H9 (cell line): ENCODE results near the gene ZNF480. TPM values are rescaled to one million over a fixed set of nuclear protein-coding genes. Genes with fewer than 3 reads are reported as not detected.

Source experiments
- DNase-seq: peaks from one replicate; pipeline ENCODE4 v3.0.0-alpha.2; 2017
- H2AFZ ChIP-seq: one replicate; pipeline ENCODE4 v1.6.1; 2013; ENCODE audit warnings: mild to moderate bottlenecking, low read length, control low read depth, moderate library complexity
- H2AK5ac ChIP-seq: 2 replicates; pipeline ENCODE4 v1.6.1; 2013; ENCODE audit warnings: low read length, control low read depth, mixed read lengths; ENCODE audit not compliant: insufficient read length
- H2BK120ac ChIP-seq: one replicate; pipeline ENCODE4 v1.6.1; 2013; ENCODE audit warnings: low read depth, mild to moderate bottlenecking, low read length, control low read depth, inconsistent platforms; ENCODE audit not compliant: poor library complexity, severe bottlenecking
- H2BK12ac ChIP-seq: 2 replicates; pipeline ENCODE4 v1.6.1; 2013; ENCODE audit warnings: low read length, control low read depth, mixed read lengths, low read depth; ENCODE audit not compliant: insufficient read length
- H2BK15ac ChIP-seq: 2 replicates; pipeline ENCODE4 v1.6.1; 2013; ENCODE audit warnings: low read depth, low read length, control low read depth
- H2BK20ac ChIP-seq: one replicate; pipeline ENCODE4 v1.6.1; 2013; ENCODE audit warnings: low read depth, mild to moderate bottlenecking, low read length, control low read depth, inconsistent platforms; ENCODE audit not compliant: poor library complexity, severe bottlenecking
- H2BK5ac ChIP-seq: 2 replicates; pipeline ENCODE4 v1.6.1; 2013; ENCODE audit warnings: low read length, control low read depth, mixed read lengths; ENCODE audit not compliant: insufficient read length
- H3K14ac ChIP-seq: 2 replicates; pipeline ENCODE4 v1.6.1; 2013; ENCODE audit warnings: low read length, control low read depth; ENCODE audit not compliant: insufficient read depth
- H3K18ac ChIP-seq: 2 replicates; pipeline ENCODE4 v1.6.1; 2013; ENCODE audit warnings: low read depth, mild to moderate bottlenecking, mixed read lengths, low read length, control low read depth; ENCODE audit not compliant: insufficient read length
- H3K23ac ChIP-seq: 2 replicates; pipeline ENCODE4 v1.6.1; 2013; ENCODE audit warnings: low read length, control low read depth, mixed read lengths, low read depth; ENCODE audit not compliant: insufficient read length
- H3K23me2 ChIP-seq: 2 replicates; pipeline ENCODE4 v1.6.1; 2013; ENCODE audit warnings: low read depth, mild to moderate bottlenecking, mixed read lengths, low read length, control low read depth; ENCODE audit not compliant: insufficient read length, poor library complexity, severe bottlenecking
- H3K27ac ChIP-seq: 2 replicates; pipeline ENCODE4 v1.5.1; 2013; ENCODE audit warnings: low read length, control low read depth, mixed read lengths, low read depth; ENCODE audit not compliant: insufficient read length
- H3K27me3 ChIP-seq: 2 replicates; pipeline ENCODE4 v1.6.1; 2013; ENCODE audit warnings: low read length, control low read depth, inconsistent platforms; ENCODE audit not compliant: insufficient read depth
- H3K4ac ChIP-seq: 2 replicates; pipeline ENCODE4 v1.6.1; 2013; ENCODE audit warnings: low read depth, mild to moderate bottlenecking, control low read depth, inconsistent platforms, low read length, moderate library complexity
- H3K4me1 ChIP-seq: 2 replicates; pipeline ENCODE4 v1.6.1; 2013; ENCODE audit warnings: low read length, control low read depth, inconsistent platforms; ENCODE audit not compliant: insufficient read depth
- H3K4me2 ChIP-seq: 2 replicates; pipeline ENCODE4 v1.6.1; 2013; ENCODE audit warnings: low read length, control low read depth, mixed read lengths; ENCODE audit not compliant: insufficient read length, insufficient read depth
- H3K56ac ChIP-seq: 2 replicates; pipeline ENCODE4 v1.6.1; 2013; ENCODE audit warnings: low read depth, mild to moderate bottlenecking, mixed read lengths, low read length, control low read depth; ENCODE audit not compliant: insufficient read length
- H3K79me1 ChIP-seq: 2 replicates; pipeline ENCODE4 v1.6.1; 2013; ENCODE audit warnings: low read depth, mild to moderate bottlenecking, moderate library complexity, low read length, control low read depth, inconsistent platforms; ENCODE audit not compliant: insufficient read depth, poor library complexity, severe bottlenecking
- H3K79me2 ChIP-seq: 2 replicates; pipeline ENCODE4 v1.6.1; 2013; ENCODE audit warnings: low read length, control low read depth, inconsistent platforms; ENCODE audit not compliant: insufficient read depth
- H3K9ac ChIP-seq: 2 replicates; pipeline ENCODE4 v1.6.1; 2013; ENCODE audit warnings: low read length, control low read depth, mixed read lengths; ENCODE audit not compliant: insufficient read length; ENCODE audit errors: extremely low read depth
- H3K9me3 ChIP-seq: one replicate; pipeline ENCODE4 v1.6.1; 2013; ENCODE audit warnings: low read depth, low read length, inconsistent platforms; ENCODE audit not compliant: control insufficient read depth
- H3T11ph ChIP-seq: one replicate; pipeline ENCODE4 v1.6.1; 2013; ENCODE audit warnings: mild to moderate bottlenecking, low read length, control low read depth, inconsistent platforms
- H4K20me1 ChIP-seq: one replicate; pipeline ENCODE4 v1.6.1; 2013; ENCODE audit not compliant: control insufficient read depth, insufficient read length, insufficient read depth
- H4K5ac ChIP-seq: 2 replicates; pipeline ENCODE4 v1.6.1; 2013; ENCODE audit warnings: low read depth, mild to moderate bottlenecking, mixed read lengths, low read length, control low read depth; ENCODE audit not compliant: insufficient read length
- H4K8ac ChIP-seq: replicated peaks from 2 replicates; pipeline ENCODE4 v1.6.1; 2013; ENCODE audit warnings: low read length, control low read depth, mixed read lengths, low read depth; ENCODE audit not compliant: insufficient read length
- H4K91ac ChIP-seq: 2 replicates; pipeline ENCODE4 v1.6.1; 2013; ENCODE audit warnings: low read depth, mild to moderate bottlenecking, moderate library complexity, mixed read lengths, low read length, control low read depth; ENCODE audit not compliant: insufficient read length
- H3K27ac Mint-ChIP-seq, 3 experiments: 2 replicates in 2 of 3; 3 replicates in 1 of 3; pipeline ENCODE4 v1.8.0; 2020 to 2021; ENCODE audit warnings: mixed read lengths in 3 of 3, mild to moderate bottlenecking in 1 of 3, moderate library complexity in 1 of 3
- H3K27me3 Mint-ChIP-seq: 2 replicates; pipeline ENCODE4 v1.8.0; 2021; ENCODE audit warnings: low read depth, mild to moderate bottlenecking, moderate library complexity, mixed read lengths
- H3K36me3 Mint-ChIP-seq, 3 experiments: 2 replicates in 2 of 3; 3 replicates in 1 of 3; pipeline ENCODE4 v1.8.0; 2020 to 2021; ENCODE audit warnings: low read depth in 3 of 3, mixed read lengths in 3 of 3; ENCODE audit not compliant: insufficient read depth in 1 of 3
- H3K4me1 Mint-ChIP-seq, 2 experiments: 2 replicates each; pipeline ENCODE4 v1.8.0; 2020; ENCODE audit warnings: mixed read lengths in 2 of 2
- H3K4me3 Mint-ChIP-seq, 2 experiments: 2 replicates in 1 of 2; 3 replicates in 1 of 2; pipeline ENCODE4 v1.8.0; 2020 to 2021; ENCODE audit warnings: mild to moderate bottlenecking in 2 of 2, mixed read lengths in 2 of 2, moderate library complexity in 1 of 2
- H3K9me3 Mint-ChIP-seq, 2 experiments: 2 replicates in 1 of 2; 3 replicates in 1 of 2; pipeline ENCODE4 v1.8.0; 2020; ENCODE audit warnings: mild to moderate bottlenecking in 2 of 2, mixed read lengths in 2 of 2, moderate library complexity in 1 of 2
- CTCF ChIP-seq: fragments of 200-600 bp; sonication (generic); conservative IDR thresholded peaks from 3 replicates; pipeline ENCODE4 v1.8.0; 2021; ENCODE audit warnings: antibody characterized with exemption, mild to moderate bottlenecking
- WGBS: extraction: QIAGEN DNeasy Blood & Tissue Kit; methylation state at CpG from one replicate; pipeline ENCODE4 v1.1.7; 2013; ENCODE audit warnings: missing lambda C conversion rate, low lambda C conversion rate, mixed read lengths; ENCODE audit not compliant: insufficient read length; ENCODE audit errors: extremely low coverage; 5-methylcytosine and 5-hydroxymethylcytosine counted together
- total RNA-seq: library from RNA; stranded (reverse); gene quantifications from 2 replicates; pipeline ENCODE4 v1.2.1, GENCODE V29; 2021

Gene ZNF480
- total RNA-seq, 1 experiment from 2014 or later: 42.5 TPM

GRCh38 chr19:52345162-52345561 is 48.2 kb downstream of the ZNF480 start:
- Mint-ChIP-seq H3K36me3 (peaks cover 25 to 36% (median 33%) of the 10 kb centered on the region in 3 experiments), H3K4me1 (peaks cover 0 to 2% of the 10 kb centered on the region in 2 experiments; a peak in 2 of 4 replicates), H3K9me3 (peaks cover 3 to 27% of the 10 kb centered on the region in 2 experiments), H3K4me3 (peak overlapping the region in 1 of 2 experiments; percentile 6; a peak in 1 of 5 replicates), H3K27ac (no peak overlapping the region), H3K27me3 (no peaks in the 10 kb centered on the region; the same call in 1 of the 2 replicates)
- no peak overlapping the region for H3K18ac ChIP-seq
- no peak overlapping the region for H2BK120ac ChIP-seq
- no peak overlapping the region for H3K27ac ChIP-seq
- H4K8ac ChIP-seq: no peak overlapping the region
- no peak overlapping the region for H3K9ac ChIP-seq
- DNase-seq: no peak
- H2AFZ ChIP-seq: no peak overlapping the region
- no peak overlapping the region for H2BK20ac ChIP-seq
- H2BK15ac ChIP-seq: no peak overlapping the region
- H3K4me1 ChIP-seq: no peaks in the 10 kb centered on the region
- H3K4me2 ChIP-seq: no peak overlapping the region
- H4K91ac ChIP-seq: no peak overlapping the region
- H3K56ac ChIP-seq: no peak overlapping the region
- no CpG with 5 or more reads among the region's 6 CpGs for WGBS
- no peaks in the 10 kb centered on the region for H3K79me2 ChIP-seq
- no peak overlapping the region for H3K4ac ChIP-seq
- no peaks in the 10 kb centered on the region for H3K79me1 ChIP-seq
- no peak for TF ChIP-seq CTCF
- no peaks in the 10 kb centered on the region for H3K27me3 ChIP-seq
- H3K14ac ChIP-seq: no peak overlapping the region
- H3K23me2 ChIP-seq: no peaks in the 10 kb centered on the region
- H3T11ph ChIP-seq: no peak overlapping the region
- H3K9me3 ChIP-seq: no peaks in the 10 kb centered on the region
- H4K5ac ChIP-seq: no peak overlapping the region
- H2BK5ac ChIP-seq: no peak overlapping the region
- H2AK5ac ChIP-seq: no peak overlapping the region
- no peak overlapping the region for H3K23ac ChIP-seq
- H2BK12ac ChIP-seq: no peak overlapping the region
- no peaks in the 10 kb centered on the region for H4K20me1 ChIP-seq
